DOHH2 (cell line): ENCODE data around the gene PTTG1.

ENCODE experiments used
- H3F3A ChIP-seq: fragments of 200-600 bp; sonication (generic), shearing (Covaris generic); 2 replicates; pipeline ENCODE4 v1.6.0; 2016; ENCODE audit warnings: antibody characterized with exemption, mild to moderate bottlenecking; ENCODE audit not compliant: control insufficient read depth, insufficient read depth
- H3K27ac ChIP-seq: fragments of 200-600 bp; sonication (generic); 2 replicates; pipeline ENCODE4 v1.5.1; 2014; ENCODE audit warnings: low read depth, mild to moderate bottlenecking, low read length, moderate library complexity
- H3K27me3 ChIP-seq: fragments of 200-600 bp; sonication (generic); 2 replicates; pipeline ENCODE4 v1.6.1; 2014; ENCODE audit warnings: mild to moderate bottlenecking, low read length, mixed read lengths; ENCODE audit not compliant: control insufficient read depth
- H3K36me3 ChIP-seq: fragments of 200-600 bp; sonication (generic); 2 replicates; pipeline ENCODE4 v1.6.1; 2014; ENCODE audit warnings: mild to moderate bottlenecking, low read length, moderate library complexity, mixed read lengths; ENCODE audit not compliant: control insufficient read depth
- H3K4me1 ChIP-seq: fragments of 200-600 bp; sonication (generic); 2 replicates; pipeline ENCODE4 v1.6.1; 2014; ENCODE audit warnings: mild to moderate bottlenecking, low read length, mixed read lengths; ENCODE audit not compliant: control insufficient read depth
- H3K4me2 ChIP-seq: fragments of 200-600 bp; sonication (generic); 2 replicates; pipeline ENCODE4 v1.6.0; 2014; ENCODE audit warnings: mild to moderate bottlenecking, low read length, moderate library complexity
- H3K4me3 ChIP-seq: fragments of 200-600 bp; sonication (generic); 2 replicates; pipeline ENCODE4 v1.5.1; 2014; ENCODE audit warnings: mild to moderate bottlenecking, low read length, mixed read lengths
- H3K79me2 ChIP-seq: fragments of 200-600 bp; sonication (generic); 2 replicates; pipeline ENCODE4 v1.6.1; 2014; ENCODE audit warnings: mild to moderate bottlenecking, low read length, mixed read lengths; ENCODE audit not compliant: control insufficient read depth
- H3K9me2 ChIP-seq: fragments of 200-600 bp; sonication (generic); replicated peaks from 2 replicates; pipeline ENCODE4 v1.6.1; 2014; ENCODE audit warnings: mild to moderate bottlenecking, low read length, mixed read lengths; ENCODE audit not compliant: control insufficient read depth
- H3K9me3 ChIP-seq: fragments of 200-600 bp; sonication (generic); 2 replicates; pipeline ENCODE4 v1.6.1; 2014; ENCODE audit warnings: antibody characterized with exemption, low read length, mixed read lengths; ENCODE audit not compliant: control insufficient read depth, insufficient read depth
- H4K20me1 ChIP-seq: fragments of 200-600 bp; sonication (generic); 2 replicates; pipeline ENCODE4 v1.6.0; 2014; ENCODE audit warnings: low read depth, mild to moderate bottlenecking, antibody characterized with exemption, low read length, moderate library complexity; ENCODE audit not compliant: control insufficient read depth, insufficient read depth
- EZH2phosphoT487 ChIP-seq: fragments of 200-600 bp; sonication (generic); IDR thresholded peaks from 2 replicates; pipeline ENCODE4 v1.6.1; 2017; ENCODE audit warnings: borderline replicate concordance, mild to moderate bottlenecking, antibody characterized with exemption, low read length, moderate library complexity, mixed read lengths
- TF ChIP-seq, protein P1 (sequence below): fragments of 200-600 bp; sonication (generic); IDR thresholded peaks from one replicate; pipeline ENCODE4 v1.5.1; 2014; ENCODE audit warnings: antibody characterized with exemption, mild to moderate bottlenecking, low read depth, low read length; ENCODE audit not compliant: poor library complexity, severe bottlenecking

The PTTG1 gene

DNA sequence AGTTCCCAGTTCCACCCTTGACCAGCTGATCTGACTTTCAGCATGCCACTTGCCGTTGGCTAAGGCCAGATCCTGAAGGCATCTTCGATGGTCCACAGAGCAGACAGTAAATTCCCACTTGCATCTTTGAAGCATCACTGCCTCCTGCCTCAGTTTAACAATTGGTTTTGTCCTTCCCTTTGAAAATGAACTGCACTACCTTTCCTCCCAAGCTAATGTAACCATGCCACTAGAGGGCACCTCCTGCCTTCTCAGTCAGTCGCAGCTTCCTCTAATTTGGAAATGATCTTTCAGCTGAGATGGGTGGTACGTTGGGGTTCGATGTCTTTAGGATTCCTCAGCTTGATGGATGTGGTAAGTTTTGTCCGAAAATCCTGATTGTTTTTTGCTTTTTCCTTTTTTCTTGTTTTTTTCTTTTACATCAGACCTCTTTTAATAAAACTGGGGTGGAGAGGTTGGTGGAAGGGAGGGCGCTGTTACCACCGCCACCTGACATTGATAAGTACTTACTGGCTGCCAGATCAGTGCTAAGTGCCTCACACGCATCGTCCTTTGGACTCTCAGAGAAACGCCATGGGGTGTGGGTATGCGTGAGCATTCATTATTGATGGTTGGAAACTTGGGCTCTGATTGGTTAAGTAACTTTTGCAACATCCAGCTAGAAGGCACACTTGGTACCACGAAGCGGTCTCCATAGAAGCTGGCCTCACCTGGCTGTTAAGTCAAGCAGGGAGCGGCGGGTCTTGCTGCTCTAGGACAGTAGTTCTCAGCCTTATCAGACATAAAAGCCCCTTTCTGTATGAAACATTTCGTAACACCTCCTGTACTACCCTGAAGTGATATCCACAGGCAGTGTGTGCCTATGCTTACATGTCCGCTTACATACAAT is 16.9 kb downstream of the PTTG1 start:
- Histone ChIP-seq H3K4me3 (peak overlapping the region; percentile 74), H3F3A (no peaks in the 10 kb centered on the region), H3K36me3 (no peaks in the 10 kb centered on the region), H3K79me2 (no peaks in the 10 kb centered on the region), H3K9me2 (no peaks in the 10 kb centered on the region), H3K4me2 (peak overlapping the region; percentile 87), H4K20me1 (no peaks in the 10 kb centered on the region), H3K27ac (peak overlapping the region; percentile 17; the same call in 1 of the 2 replicates), H3K27me3 (no peaks in the 10 kb centered on the region), H3K9me3 (no peaks in the 10 kb centered on the region), H3K4me1 (peaks cover 77% of the 10 kb centered on the region)
- TF ChIP-seq, protein P1, sequence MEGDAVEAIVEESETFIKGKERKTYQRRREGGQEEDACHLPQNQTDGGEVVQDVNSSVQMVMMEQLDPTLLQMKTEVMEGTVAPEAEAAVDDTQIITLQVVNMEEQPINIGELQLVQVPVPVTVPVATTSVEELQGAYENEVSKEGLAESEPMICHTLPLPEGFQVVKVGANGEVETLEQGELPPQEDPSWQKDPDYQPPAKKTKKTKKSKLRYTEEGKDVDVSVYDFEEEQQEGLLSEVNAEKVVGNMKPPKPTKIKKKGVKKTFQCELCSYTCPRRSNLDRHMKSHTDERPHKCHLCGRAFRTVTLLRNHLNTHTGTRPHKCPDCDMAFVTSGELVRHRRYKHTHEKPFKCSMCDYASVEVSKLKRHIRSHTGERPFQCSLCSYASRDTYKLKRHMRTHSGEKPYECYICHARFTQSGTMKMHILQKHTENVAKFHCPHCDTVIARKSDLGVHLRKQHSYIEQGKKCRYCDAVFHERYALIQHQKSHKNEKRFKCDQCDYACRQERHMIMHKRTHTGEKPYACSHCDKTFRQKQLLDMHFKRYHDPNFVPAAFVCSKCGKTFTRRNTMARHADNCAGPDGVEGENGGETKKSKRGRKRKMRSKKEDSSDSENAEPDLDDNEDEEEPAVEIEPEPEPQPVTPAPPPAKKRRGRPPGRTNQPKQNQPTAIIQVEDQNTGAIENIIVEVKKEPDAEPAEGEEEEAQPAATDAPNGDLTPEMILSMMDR = peak; percentile 94
- TF ChIP-seq EZH2phosphoT487 = no peak

DNA sequence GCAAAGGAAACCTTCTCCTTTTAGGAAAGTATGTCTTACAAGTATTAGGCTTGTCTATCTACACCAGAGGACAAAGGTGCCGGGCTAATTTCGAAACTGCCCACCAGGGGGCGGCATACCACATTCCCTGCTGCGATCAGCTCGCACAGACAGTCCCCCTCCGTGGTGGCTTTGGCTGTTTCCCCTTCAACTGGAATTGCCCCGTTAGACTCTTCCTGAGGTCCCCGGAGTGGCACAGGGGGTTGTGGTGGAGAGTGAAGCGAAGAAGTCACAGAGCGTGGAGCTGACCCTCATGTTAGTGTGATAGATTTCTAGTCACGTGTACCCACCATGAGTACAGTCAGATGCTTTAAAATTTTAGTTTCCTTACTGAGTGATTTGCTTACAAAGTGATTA is 17.5 kb downstream of the PTTG1 start:
- H3K4me2 ChIP-seq = peak overlapping the region; percentile 87
- no peaks in the 10 kb centered on the region for H4K20me1 ChIP-seq
- H3K27me3 ChIP-seq = no peaks in the 10 kb centered on the region
- peaks cover 71% of the 10 kb centered on the region for H3K4me1 ChIP-seq
- no peaks in the 10 kb centered on the region for H3K36me3 ChIP-seq
- peak overlapping the region; percentile 74 for H3K4me3 ChIP-seq
- no peaks in the 10 kb centered on the region for H3K9me3 ChIP-seq
- no peaks in the 10 kb centered on the region for H3F3A ChIP-seq
- TF ChIP-seq EZH2phosphoT487 = no peak
- TF ChIP-seq, protein P1 = peak; percentile 89
- no peaks in the 10 kb centered on the region for H3K79me2 ChIP-seq
- peak overlapping the region; percentile 17; the same call in 1 of the 2 replicates for H3K27ac ChIP-seq
- H3K9me2 ChIP-seq = no peaks in the 10 kb centered on the region

DNA sequence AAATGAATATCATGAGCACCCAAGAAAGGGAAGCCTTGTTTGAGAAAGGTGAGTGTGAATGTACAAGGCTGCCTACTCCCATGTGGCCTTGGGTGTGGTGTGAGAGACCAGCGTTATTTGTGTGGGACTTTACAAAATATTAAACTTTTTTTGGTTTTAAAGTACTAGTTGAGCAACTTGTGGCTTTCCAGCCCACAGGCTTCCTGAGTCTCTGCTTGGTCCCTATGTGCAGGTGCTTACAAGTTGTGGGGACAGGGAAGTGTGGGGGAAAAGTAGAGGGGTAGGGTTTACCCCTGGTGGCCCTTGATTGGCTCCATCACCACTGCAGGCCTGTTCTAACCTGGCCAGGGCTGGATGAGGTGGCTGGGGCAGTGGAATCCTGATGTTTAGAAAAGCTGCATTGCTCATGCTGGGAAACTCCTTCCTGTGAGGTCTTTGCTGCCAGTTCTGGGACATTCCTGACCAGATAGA is 19.7 kb downstream of the PTTG1 start:
- TF ChIP-seq EZH2phosphoT487 = no peak
- TF ChIP-seq, protein P1 = no peak
- Histone ChIP-seq H4K20me1 (no peaks in the 10 kb centered on the region), H3K4me3 (no peak overlapping the region), H3F3A (no peaks in the 10 kb centered on the region), H3K36me3 (no peaks in the 10 kb centered on the region), H3K9me2 (no peaks in the 10 kb centered on the region), H3K79me2 (no peaks in the 10 kb centered on the region), H3K27ac (no peak overlapping the region), H3K4me2 (no peak overlapping the region), H3K27me3 (no peaks in the 10 kb centered on the region), H3K9me3 (no peaks in the 10 kb centered on the region), H3K4me1 (peaks cover 50% of the 10 kb centered on the region)
